GM12874 (cell line): Measurements from ENCODE around the gene RPL18.

ENCODE experiments used
- TF ChIP-seq, protein P1 (sequence below): IDR thresholded peaks from 2 replicates; pipeline ENCODE4 v1.5.1; 2011; ENCODE audit warnings: low read depth, mild to moderate bottlenecking, control low read depth, low read length, moderate library complexity; ENCODE audit not compliant: insufficient read depth

RPL18 gene

DNA sequence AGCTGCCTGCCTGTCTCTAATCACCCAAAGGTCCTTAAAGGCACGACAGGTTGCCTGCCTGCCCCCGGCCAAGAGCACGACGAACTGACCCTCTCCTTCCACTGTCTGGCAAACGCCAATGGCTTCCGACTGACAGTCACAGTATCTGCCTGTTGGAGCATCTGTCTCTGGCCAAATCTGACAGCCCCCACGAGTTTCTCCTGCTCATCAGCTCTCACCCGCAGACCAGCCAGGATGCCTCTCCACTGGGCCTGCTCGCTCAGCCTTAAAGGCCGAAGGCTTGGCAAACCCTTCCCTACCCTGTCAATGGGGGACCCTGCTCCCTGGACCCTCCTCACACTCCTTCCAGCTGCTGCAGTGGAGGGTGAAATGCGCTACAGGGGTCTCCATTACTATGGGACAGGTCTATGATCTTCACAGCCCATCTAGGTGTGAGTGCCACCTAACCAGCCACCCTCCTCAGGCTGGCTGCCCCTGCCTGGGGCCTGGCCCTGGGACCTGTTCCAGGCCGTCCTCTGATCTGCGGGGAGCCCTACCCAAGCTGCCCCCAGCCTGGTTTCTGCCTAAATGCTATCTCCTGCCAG, 5.0 kb downstream of the RPL18 start:
- TF ChIP-seq, protein P1, sequence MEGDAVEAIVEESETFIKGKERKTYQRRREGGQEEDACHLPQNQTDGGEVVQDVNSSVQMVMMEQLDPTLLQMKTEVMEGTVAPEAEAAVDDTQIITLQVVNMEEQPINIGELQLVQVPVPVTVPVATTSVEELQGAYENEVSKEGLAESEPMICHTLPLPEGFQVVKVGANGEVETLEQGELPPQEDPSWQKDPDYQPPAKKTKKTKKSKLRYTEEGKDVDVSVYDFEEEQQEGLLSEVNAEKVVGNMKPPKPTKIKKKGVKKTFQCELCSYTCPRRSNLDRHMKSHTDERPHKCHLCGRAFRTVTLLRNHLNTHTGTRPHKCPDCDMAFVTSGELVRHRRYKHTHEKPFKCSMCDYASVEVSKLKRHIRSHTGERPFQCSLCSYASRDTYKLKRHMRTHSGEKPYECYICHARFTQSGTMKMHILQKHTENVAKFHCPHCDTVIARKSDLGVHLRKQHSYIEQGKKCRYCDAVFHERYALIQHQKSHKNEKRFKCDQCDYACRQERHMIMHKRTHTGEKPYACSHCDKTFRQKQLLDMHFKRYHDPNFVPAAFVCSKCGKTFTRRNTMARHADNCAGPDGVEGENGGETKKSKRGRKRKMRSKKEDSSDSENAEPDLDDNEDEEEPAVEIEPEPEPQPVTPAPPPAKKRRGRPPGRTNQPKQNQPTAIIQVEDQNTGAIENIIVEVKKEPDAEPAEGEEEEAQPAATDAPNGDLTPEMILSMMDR = no peak

DNA sequence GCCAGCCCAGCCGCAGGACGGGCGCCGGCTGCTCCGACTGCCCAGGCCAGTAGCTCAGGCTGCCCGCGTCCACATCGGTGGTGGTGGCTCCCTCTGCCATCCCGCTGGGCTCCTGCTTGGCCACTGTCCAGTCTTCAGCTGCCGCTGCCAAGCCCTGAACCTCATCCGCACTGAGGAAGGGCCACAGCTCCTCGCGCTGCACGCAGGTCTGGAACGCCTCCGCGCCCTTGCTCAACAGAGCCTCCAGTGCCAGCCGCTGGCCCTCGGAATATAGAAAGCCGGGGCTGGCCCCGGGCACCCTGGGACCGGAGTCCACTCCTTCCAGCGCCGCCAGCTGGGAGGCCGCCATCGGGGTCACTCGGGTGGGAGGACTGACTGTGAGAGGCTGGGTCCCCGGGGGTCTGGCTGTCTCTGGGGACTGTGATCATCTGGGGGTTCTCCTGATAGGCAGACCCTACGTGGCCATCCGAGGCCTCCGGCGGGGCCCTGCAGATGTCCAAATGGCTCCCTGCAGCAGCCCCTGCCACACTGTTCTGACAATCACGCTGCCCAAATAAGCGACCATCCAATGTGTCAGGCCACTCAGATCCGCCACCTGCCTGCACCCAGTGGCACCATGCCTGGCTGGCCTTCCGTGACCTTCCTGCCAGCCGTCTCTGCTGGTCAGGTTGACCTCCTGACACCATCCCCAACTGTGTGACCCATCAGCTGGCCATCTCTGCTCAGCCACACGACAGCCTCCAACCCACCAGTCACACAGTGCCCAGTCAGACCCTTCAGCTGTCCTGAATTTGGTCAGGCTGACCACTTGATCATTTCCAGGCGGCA, 5.7 kb downstream of the RPL18 start:
- TF ChIP-seq, protein P1 = no peak

DNA sequence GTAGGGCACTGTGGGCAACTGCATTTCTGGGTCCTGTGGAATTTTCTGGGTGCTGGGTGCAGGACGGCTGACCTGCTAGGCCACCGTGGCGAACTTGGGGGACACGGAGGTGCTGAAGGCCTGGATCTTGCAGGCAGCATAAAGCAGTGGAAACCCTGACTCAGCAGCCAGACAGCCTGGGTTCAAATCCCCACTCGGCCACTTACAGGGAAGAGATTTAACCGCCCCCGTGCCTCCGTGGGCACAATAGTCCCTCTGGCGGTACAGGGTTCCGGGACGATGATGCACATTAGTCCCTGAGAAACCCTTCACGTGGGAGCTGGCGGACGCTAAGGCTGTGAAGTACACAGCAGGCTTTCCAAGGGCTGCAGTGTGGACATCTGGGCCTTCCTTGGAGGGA, 7.1 kb downstream of the RPL18 start:
- TF ChIP-seq, protein P1 = no peak

DNA sequence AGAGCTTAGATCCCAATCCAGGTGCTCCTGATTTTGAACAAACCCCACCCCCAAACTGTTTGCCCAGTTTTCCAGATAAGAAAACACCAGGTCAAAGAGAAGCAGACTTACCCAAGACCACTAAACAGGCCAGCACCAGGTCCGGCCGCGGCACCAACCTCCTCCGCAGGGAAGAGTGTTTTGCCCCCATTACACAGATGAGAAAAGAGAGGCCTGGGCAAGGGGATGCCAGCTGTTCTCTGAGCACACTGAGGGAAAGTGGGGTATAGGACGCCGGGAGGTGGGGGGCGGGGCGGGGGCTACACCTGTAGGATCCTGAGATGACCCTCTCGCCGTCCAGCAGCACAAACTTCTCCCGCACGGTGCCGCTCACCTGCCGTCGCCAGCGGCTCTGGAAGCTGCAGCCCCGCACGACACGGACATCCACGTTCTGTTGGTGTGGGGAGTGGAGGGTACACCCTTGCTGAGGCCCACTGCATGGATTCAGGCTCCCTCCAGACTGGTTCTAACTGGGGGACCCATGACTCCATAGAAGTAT, 9.3 kb downstream of the RPL18 start:
- TF ChIP-seq, protein P1 = no peak

DNA sequence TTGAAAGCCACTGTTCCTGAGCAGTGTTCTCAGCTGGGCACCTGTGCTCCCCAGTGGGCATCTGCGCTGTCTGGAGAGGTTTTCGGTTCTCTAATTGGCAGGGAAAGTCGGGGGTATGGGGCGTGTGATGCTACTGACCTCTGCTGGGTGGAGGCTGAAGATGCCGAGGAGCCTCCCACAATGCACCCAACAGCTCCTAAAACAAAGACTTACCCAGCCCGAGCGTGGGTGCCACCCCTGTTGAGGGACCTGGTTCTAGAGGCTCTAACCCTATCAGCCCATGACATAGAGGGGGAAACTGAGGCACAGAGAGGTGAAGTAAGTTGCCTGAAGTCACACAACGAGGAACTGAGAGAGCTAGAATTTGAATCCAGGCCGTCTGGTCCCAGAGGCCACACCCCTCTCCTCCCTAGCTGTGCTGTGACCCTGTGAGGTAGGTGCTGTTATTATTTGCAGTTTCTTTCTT, 10.1 kb downstream of the RPL18 start:
- TF ChIP-seq, protein P1 = peak; percentile 75

DNA sequence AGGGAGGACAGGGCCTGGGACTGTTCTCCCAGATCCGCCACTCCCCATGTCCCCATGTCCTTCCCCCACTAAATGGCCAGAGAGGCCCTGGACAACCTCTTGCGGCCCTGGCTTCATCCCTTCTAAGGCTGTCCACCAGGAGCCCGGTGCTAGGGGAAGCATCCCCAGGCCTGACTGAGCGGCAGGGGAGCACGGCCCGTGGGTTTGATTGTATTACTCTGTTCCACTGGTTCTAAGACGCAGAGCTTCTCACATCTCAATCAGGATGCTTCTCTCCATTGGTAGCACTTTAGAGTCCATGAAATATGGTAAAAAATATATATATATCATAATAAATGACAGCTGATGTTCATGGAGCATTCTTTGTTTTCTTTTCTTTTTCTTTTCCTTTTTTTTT, 11.6 kb downstream of the RPL18 start:
- TF ChIP-seq, protein P1 = no peak
